Measurements from ENCODE around the gene FNTB.

FNTB gene

GRCh38 chr14:65042731-65043372 is 56.2 kb downstream of the FNTB start:
- no peak overlapping the region for H3K27ac ChIP-seq
- TF ChIP-seq CTCF (conservative IDR thresholded peaks at IDR 0.05) (no peak), ZFX (IDR thresholded peaks at IDR 0.05) (no peak)

GRCh38 chr14:65043893-65044595 is 57.3 kb downstream of the FNTB start:
- TF ChIP-seq CTCF (conservative IDR thresholded peaks at IDR 0.05) (no peak), ZFX (IDR thresholded peaks at IDR 0.05) (no peak)
- no peak overlapping the region for H3K27ac ChIP-seq

GRCh38 chr14:65044596-65044959 is 57.9 kb downstream of the FNTB start:
- H3K27ac ChIP-seq: no peak overlapping the region
- no peak for TF ChIP-seq ZFX (IDR thresholded peaks at IDR 0.05)
- TF ChIP-seq CTCF (conservative IDR thresholded peaks at IDR 0.05): no peak

- no peak overlapping the region for H3K27ac ChIP-seq
- no peak for TF ChIP-seq CTCF (conservative IDR thresholded peaks at IDR 0.05)
- TF ChIP-seq ZFX (IDR thresholded peaks at IDR 0.05): no peak
These were observed 58.3 kb downstream of the FNTB start for GRCh38 chr14:65045006-65045405.

GRCh38 chr14:65045709-65046108 is 59.0 kb downstream of the FNTB start:
- no peak for TF ChIP-seq ZFX (IDR thresholded peaks at IDR 0.05)
- TF ChIP-seq CTCF (conservative IDR thresholded peaks at IDR 0.05): no peak
- H3K27ac ChIP-seq: no peak overlapping the region

GRCh38 chr14:65052832-65053231 is 66.1 kb downstream of the FNTB start:
- no peak overlapping the region for H3K27ac ChIP-seq
- no peak for TF ChIP-seq CTCF (conservative IDR thresholded peaks at IDR 0.05)
- no peak for TF ChIP-seq ZFX (IDR thresholded peaks at IDR 0.05)

- TF ChIP-seq ZFX (IDR thresholded peaks at IDR 0.05): no peak
- no peak for TF ChIP-seq CTCF (conservative IDR thresholded peaks at IDR 0.05)
- H3K27ac ChIP-seq: no peak overlapping the region
These were observed 66.8 kb downstream of the FNTB start for GRCh38 chr14:65053466-65053865.
